ENCODE data around the gene NPAS3. TPM values are rescaled to one million over a fixed set of nuclear protein-coding genes. Genes with fewer than 3 reads are reported as not detected.

NPAS3 gene
- total RNA-seq, 4 donors from 2014 or later: 0.19 to 2.1 (median 1.7) TPM; not detected in 1

- no peak for DNase-seq
- Histone ChIP-seq H3K4me1 (no peaks in the 10 kb centered on the region), H3K27me3 (no peaks in the 10 kb centered on the region), H3K36me3 (no peaks in the 10 kb centered on the region), H3K9me3 (no peaks in the 10 kb centered on the region), H3K4me3 (no peak overlapping the region), H3K27ac (no peak overlapping the region)
- TF ChIP-seq POLR2A (IDR thresholded peaks at IDR 0.05) (no peak), CTCF (IDR thresholded peaks at IDR 0.05) (no peak)
Observed at GRCh38 chr14:33229269-33229929, 290.7 kb downstream of the NPAS3 start.

GRCh38 chr14:33230021-33230420 lies 291.3 kb downstream of the NPAS3 start:
- H3K4me1 ChIP-seq: no peaks in the 10 kb centered on the region
- H3K4me3 ChIP-seq: no peak overlapping the region
- H3K9me3 ChIP-seq: no peaks in the 10 kb centered on the region
- no peak for DNase-seq
- TF ChIP-seq POLR2A (IDR thresholded peaks at IDR 0.05): no peak
- TF ChIP-seq CTCF (IDR thresholded peaks at IDR 0.05): no peak
- H3K27me3 ChIP-seq: no peaks in the 10 kb centered on the region
- H3K36me3 ChIP-seq: no peaks in the 10 kb centered on the region
- no peak overlapping the region for H3K27ac ChIP-seq

GRCh38 chr14:33232031-33232430 lies 293.4 kb downstream of the NPAS3 start:
- no peak for DNase-seq
- H3K27ac ChIP-seq: no peak overlapping the region
- TF ChIP-seq POLR2A (IDR thresholded peaks at IDR 0.05): no peak
- TF ChIP-seq CTCF (IDR thresholded peaks at IDR 0.05): no peak
- H3K4me3 ChIP-seq: no peak overlapping the region
- H3K36me3 ChIP-seq: no peaks in the 10 kb centered on the region
- H3K9me3 ChIP-seq: no peaks in the 10 kb centered on the region
- H3K27me3 ChIP-seq: no peaks in the 10 kb centered on the region
- H3K4me1 ChIP-seq: no peaks in the 10 kb centered on the region

- no peaks in the 10 kb centered on the region for H3K27me3 ChIP-seq
- no peak overlapping the region for H3K4me3 ChIP-seq
- H3K36me3 ChIP-seq: no peaks in the 10 kb centered on the region
- no peak for TF ChIP-seq POLR2A (IDR thresholded peaks at IDR 0.05)
- no peak for TF ChIP-seq CTCF (IDR thresholded peaks at IDR 0.05)
- DNase-seq: no peak
- no peak overlapping the region for H3K27ac ChIP-seq
- H3K4me1 ChIP-seq: no peaks in the 10 kb centered on the region
- no peaks in the 10 kb centered on the region for H3K9me3 ChIP-seq
Observed at GRCh38 chr14:33237115-33237740, 298.5 kb downstream of the NPAS3 start.

- Histone ChIP-seq H3K27ac (no peak overlapping the region), H3K36me3 (no peaks in the 10 kb centered on the region), H3K4me1 (no peaks in the 10 kb centered on the region), H3K9me3 (no peaks in the 10 kb centered on the region), H3K4me3 (no peak overlapping the region), H3K27me3 (no peaks in the 10 kb centered on the region)
- TF ChIP-seq POLR2A (IDR thresholded peaks at IDR 0.05) (no peak), CTCF (IDR thresholded peaks at IDR 0.05) (no peak)
- DNase-seq: no peak
Observed at GRCh38 chr14:33239465-33239864, 300.8 kb downstream of the NPAS3 start.
